ENCODE data around the gene ARRB1.
"Not testable (repeated sequence)": the region's sequence is repeated elsewhere in the genome, so short reads cannot be mapped to it uniquely, and the experiment has no call there.

Gene ARRB1

DNA sequence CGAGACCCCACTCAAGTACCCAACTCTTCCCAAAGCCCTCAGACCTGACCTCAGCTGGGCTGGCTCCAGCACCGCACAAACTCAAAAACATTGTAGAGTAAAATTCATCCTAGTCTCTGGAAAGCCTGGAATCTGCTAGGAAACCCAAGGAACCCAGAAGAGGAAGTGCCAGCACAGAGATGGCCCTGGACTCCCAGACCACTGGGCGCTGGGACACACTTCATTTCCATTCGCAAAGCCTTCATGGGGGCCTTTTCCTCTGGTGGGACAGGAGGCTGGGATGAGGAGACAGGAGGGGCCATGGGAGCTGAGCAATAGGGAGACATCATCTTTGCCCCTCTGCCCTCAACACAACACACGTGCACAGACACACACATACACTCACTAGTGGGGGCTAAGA lies 30.8 kb downstream of the ARRB1 start:
- DNase-seq: no peak

DNA sequence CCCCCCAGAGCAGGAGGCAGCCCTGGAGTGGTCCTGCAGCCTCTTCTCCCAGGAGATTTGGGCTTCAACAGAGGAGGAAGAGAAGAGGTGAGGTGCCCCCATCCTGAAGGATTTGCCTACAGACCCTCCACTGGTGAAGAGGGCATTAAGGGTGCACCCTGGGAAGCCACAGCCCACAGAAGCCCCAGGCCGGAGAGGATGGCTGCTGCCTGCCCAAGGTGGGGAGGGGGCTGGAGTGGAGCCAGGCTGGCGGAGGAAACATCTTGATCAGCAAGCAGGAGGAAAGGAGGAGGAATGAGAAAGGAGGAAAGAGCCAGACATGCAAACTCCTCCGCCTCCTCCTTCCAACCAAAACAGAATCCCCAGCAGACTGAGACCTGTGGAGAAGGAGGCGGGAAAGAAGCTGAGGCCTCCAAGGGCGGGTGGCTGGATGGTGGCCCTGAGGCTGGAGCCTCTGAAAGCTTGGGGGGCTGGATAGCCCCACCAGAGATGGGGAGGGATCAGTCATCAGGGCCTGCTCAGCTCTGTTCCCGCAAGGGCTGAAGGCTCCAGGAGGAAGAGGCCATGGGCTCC lies 31.3 kb downstream of the ARRB1 start:
- no peak for DNase-seq

DNA sequence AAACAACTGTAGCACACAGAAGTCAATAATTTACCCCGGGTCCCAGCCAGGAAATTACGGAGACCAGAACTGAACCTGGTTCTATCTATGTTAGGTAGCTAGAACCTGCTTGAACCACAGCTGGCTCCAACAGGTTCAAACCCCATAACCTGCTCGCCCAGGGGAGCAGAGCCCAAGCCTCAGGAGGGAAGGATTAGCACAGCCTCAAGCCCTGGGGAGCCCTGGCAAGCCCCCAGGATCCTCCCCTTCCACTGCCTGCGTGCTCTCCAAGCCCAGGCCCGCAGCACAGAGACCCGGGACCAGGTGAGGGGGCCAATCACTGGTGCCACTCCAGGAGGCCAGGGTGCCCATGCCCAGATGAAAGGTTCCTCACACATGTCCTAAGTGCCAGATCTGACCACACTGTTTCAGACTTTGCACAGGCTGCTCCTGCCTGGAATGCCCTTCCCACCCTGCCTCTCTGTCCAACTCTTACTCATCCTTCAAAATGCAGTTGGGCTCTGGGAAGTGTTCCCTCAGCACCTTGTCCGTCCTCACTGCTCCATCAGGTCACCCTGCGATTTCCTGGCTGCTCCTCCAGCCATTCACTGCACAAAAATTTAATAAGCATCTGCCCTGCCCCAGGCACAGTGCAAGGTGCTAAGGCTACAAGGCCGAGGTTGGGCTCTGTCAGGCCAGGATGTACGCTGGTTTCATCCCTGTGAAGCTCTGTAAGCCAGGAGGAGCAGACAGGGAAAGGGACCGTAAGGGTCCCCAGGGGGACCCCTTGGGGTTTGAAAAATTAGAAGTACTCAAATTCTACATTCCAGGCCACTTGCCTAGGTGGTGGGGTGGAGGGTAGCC lies 32.2 kb downstream of the ARRB1 start:
- no peak for DNase-seq

DNA sequence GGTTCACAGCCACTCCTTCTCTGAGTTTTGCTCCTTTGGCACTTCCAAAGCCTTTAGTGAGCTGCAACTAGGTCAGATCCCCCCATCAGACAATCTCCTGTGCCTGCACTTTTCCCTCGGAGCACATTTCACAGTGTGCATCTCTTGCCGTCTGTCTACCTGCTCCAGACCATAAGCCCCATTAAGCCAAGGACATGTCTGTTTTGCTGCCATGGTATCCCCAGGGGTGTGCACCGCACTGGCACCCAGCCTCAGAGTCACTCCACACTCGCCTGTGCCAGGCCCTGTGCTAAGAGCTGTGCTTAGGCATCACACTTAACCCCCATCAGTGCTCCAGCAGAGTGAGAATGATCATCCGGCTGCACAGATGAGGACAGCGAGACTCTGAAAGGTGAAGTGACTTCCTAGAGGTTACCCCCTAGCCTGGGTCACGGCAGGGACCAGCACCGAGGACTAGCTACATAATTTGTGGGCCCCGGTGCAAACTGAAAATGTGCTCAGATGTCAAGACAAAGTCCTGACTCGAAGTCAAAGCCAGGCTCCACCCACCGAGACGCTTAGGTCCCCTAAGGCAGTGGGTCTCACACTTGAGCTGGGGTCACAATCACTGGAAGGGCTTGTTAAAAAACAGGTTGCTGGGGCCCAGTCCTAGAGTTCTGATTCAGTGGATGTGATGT lies 33.9 kb downstream of the ARRB1 start:
- no peak for DNase-seq

DNA sequence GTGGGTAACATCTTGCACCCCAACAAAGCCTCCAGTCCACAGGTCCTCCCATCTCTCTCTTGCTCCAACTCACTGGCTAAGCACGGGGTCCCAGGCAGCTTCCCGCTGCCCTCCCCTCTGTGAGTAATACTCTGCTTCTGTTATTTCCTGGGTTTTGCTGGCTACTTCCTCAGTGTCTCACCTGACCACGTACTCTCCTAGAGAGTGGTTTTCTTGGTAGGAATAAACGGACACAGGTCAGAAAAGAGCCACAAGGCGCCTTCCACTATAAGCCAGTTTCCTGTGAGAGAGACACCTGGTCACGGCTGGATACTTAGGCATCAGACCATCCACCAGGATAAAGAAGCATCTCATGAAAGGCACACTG lies 36.0 kb downstream of the ARRB1 start:
- DNase-seq: no peak

- no peak for DNase-seq
These were observed 36.6 kb downstream of the ARRB1 start for GRCh38 chr11:75314771-75315438.

GRCh38 chr11:75313513-75314272 lies 37.8 kb downstream of the ARRB1 start:
- DNase-seq: no peak

- no peak for DNase-seq
These were observed 39.1 kb downstream of the ARRB1 start for GRCh38 chr11:75312346-75312745.

DNA sequence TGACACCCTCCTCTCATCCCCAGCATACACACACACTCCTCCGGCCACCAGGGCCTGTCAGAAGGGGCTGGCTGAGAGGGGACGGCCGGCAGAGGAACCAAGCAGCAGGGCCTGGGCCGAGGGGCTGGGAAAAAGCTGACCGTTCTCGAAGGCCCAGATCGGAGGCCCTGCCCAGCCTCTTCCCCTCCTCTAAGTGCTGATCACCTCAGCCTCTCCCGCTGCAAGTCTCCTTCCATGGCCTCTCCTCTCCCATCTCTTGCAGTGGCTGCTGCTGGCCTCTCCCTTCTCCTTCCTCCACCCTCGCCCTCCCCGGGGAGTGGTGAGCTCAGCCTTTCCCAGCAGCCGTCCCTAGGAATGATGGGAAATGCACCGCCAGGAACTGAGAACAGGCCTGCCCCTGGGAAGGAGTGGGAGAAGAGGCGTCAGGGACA lies 39.6 kb downstream of the ARRB1 start:
- DNase-seq: no peak

- DNase-seq: no peak
These were observed 42.5 kb downstream of the ARRB1 start for GRCh38 chr11:75308986-75309385.

DNA sequence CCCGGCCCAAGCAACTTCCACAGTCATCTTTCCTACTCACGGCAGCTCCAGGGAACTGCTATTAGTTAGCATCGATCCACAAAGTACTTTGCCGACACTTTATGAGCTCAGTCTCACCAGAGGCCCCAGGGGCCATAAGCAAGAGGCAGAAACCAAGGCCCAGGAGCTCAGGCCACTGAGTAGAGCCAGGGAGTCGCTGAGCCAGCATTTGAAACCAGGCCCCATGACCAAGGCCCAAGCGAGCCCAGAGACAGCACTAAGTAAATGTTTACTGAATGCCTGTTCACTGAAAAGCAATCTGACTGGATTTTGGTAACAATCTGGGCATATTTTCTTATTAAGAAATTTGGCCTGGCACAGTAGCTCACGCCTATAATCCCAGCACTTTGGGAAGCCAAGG lies 43.3 kb downstream of the ARRB1 start:
- DNase-seq: no peak

GRCh38 chr11:75307058-75307457 lies 44.4 kb downstream of the ARRB1 start:
- no peak for DNase-seq

- no peak for DNase-seq
These were observed 44.9 kb downstream of the ARRB1 start for GRCh38 chr11:75306529-75306928.

DNA sequence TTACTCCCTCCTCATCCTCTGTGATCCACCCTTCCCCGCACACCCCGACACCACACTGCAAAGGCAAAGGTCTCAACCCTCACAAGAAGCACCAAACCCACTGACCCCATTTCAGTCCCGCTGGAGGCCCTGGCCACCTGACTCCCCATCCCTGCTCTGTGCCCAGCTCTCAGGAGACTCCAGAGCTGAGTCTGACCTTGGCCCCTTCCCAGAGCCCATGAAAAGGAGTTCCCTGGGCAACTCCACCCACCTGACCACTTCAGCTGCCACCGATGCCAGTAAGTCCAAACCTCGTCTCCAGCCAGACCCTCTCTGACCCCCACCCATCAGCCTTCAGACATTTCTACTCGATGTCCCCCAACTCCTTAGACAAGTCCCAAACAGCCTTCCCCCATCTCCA lies 45.5 kb downstream of the ARRB1 start:
- DNase-seq: no peak

DNA sequence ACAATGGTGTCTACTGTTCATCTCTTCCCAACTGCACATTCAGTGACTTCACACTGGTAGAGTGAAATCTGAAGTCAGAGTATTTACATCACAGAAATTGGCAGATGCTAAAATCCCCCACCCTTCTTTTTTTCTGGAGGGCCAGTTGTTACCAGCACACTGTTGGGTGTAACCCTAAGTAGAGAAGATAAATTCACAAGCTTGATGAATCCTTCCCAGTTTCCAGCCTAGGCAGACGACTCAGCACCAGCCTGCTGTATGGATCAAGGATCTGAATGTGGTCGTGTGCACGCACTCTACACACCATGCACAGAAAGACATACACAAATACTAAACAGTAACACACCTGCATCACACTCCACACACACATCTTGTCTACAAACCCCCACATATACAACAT lies 46.0 kb downstream of the ARRB1 start:
- no peak for DNase-seq

- DNase-seq: not testable (repeated sequence)
These were observed 46.5 kb downstream of the ARRB1 start for GRCh38 chr11:75304941-75305340.

GRCh38 chr11:75303544-75304224 lies 47.8 kb downstream of the ARRB1 start:
- no peak for DNase-seq

DNA sequence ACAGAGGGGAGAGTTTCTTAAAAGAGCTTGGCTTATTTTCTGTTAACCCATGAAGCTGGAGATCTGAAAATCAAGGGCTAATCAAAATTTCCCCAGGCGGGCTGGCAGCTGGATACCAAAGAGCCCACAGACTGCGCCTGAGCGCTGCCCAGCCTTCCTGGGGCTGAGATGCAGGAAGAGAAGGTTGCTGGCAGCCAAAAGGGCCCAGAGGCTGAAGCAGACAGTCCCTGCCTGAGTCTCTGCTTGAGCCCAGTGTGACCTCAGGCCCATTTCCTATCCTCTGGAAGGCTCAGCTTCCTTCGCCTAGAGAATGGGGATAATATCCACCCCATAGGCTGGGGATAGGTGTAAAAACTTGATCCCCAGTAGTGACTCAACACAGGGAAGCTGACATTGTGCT lies 49.1 kb downstream of the ARRB1 start:
- DNase-seq: no peak

DNA sequence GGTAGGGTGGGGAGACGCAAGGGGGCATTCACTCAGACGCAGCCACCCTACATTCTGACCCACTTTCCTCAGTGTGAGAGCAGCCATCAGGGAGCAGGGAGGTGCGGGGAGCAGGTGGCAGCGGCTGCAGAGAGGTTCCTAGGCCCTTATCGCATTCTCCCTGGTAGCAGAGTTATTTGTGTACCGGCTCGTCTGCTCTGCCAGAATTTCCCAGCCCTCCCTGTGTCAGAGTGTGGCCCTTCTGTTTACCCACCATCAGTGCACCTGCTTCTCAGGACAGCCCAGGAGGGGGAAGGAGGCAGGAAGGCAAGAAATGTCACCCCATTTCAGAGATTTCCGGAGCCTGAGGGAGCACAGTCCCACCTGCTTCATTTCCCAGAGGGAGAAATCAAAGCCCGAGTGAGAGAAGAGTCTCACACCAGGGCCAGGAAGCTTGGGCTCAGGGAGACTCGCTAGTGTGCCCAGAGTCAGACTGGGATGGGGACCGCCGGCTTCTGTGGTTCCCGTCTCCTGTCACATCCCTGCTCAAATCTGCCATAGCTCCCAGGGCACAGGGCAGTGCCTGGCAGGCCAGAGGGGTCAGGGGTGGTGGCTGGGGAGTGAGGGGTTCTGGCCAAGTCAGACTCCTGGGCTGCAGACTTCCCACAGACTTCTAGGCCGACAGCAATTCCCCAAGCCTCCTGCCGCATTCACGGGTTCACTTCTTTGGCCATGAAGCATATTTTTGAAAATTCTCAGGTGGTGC lies 49.7 kb downstream of the ARRB1 start:
- DNase-seq: no peak

DNA sequence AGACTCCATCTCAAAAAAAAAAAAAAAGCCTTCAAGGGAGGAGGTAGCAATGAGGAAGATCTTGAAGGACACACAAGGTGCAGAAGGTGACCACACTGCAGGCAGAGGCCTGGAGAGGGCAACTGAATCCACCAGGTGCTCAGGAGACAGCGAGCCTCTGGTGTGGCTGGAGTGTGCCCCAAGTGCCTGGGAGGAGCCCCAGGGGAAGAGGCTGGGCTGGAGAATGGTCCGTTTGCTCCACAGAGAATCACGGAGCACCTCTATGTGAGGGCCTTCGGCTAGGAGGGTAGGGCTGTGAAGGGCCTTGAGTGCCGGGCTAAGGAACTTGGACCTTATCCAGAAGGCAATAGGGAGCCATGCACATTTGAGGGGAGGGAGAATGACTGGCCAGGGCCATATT lies 50.3 kb downstream of the ARRB1 start:
- DNase-seq: no peak

GRCh38 chr11:75298976-75299260 lies 52.5 kb downstream of the ARRB1 start:
- no peak for DNase-seq
